MM.1S (cell line): ENCODE data around the gene CCDC154.

ENCODE experiments used
- DNase-seq: peaks from one replicate; pipeline ENCODE4 v3.0.0-alpha.2; 2015
- H2AFZ ChIP-seq: fragments of 300-600 bp; sonication (generic); 2 replicates; pipeline ENCODE4 v1.6.0; 2016; ENCODE audit warnings: antibody characterized with exemption, low read length
- H3F3A ChIP-seq: fragments of 300-600 bp; sonication (generic); 2 replicates; pipeline ENCODE4 v1.6.1; 2016; ENCODE audit warnings: mild to moderate bottlenecking, antibody characterized with exemption, low read length, moderate library complexity, mixed read lengths; ENCODE audit not compliant: insufficient read depth
- H3K27ac ChIP-seq: fragments of 300-600 bp; sonication (generic); 2 replicates; pipeline ENCODE4 v1.5.1; 2016; ENCODE audit warnings: mild to moderate bottlenecking, low read length
- H3K27me3 ChIP-seq: fragments of 300-600 bp; sonication (generic); replicated peaks from 2 replicates; pipeline ENCODE4 v1.6.0; 2016; ENCODE audit warnings: low read length; ENCODE audit not compliant: insufficient read depth
- H3K36me3 ChIP-seq: fragments of 300-600 bp; sonication (generic); replicated peaks from 2 replicates; pipeline ENCODE4 v1.6.1; 2016; ENCODE audit warnings: mild to moderate bottlenecking, low read length, mixed read lengths; ENCODE audit not compliant: insufficient read depth
- H3K4me1 ChIP-seq: fragments of 300-600 bp; sonication (generic); 2 replicates; pipeline ENCODE4 v1.6.1; 2016; ENCODE audit warnings: low read length, mixed read lengths
- H3K4me2 ChIP-seq: fragments of 300-600 bp; sonication (generic); 2 replicates; pipeline ENCODE4 v1.6.0; 2016; ENCODE audit warnings: low read depth, low read length
- H3K4me3 ChIP-seq: fragments of 300-600 bp; sonication (generic); 2 replicates; pipeline ENCODE4 v1.5.1; 2016; ENCODE audit warnings: low read length, mixed read lengths
- H3K79me2 ChIP-seq: fragments of 300-600 bp; sonication (generic); 2 replicates; pipeline ENCODE4 v1.6.1; 2016; ENCODE audit warnings: mixed run types, low read length, mixed read lengths
- H3K9ac ChIP-seq: fragments of 300-600 bp; sonication (generic); 2 replicates; pipeline ENCODE4 v1.6.1; 2016; ENCODE audit warnings: low read length, mixed read lengths
- H3K9me2 ChIP-seq: fragments of 300-600 bp; sonication (generic); replicated peaks from 2 replicates; pipeline ENCODE4 v1.6.1; 2016; ENCODE audit warnings: mild to moderate bottlenecking, low read length, mixed read lengths; ENCODE audit not compliant: insufficient read depth
- H3K9me3 ChIP-seq: fragments of 300-600 bp; sonication (generic); replicated peaks from 2 replicates; pipeline ENCODE4 v1.6.1; 2016; ENCODE audit warnings: mild to moderate bottlenecking, low read length, mixed read lengths; ENCODE audit not compliant: insufficient read depth
- H4K20me1 ChIP-seq: fragments of 300-600 bp; sonication (generic); 2 replicates; pipeline ENCODE4 v1.6.1; 2016; ENCODE audit warnings: mild to moderate bottlenecking, low read length, moderate library complexity, mixed read lengths; ENCODE audit not compliant: insufficient read depth
- EZH2 ChIP-seq: fragments of 300-600 bp; sonication (generic); optimal IDR thresholded peaks from 2 replicates; pipeline ENCODE3; 2017; ENCODE audit warnings: low read depth, mild to moderate bottlenecking, antibody characterized with exemption, low read length, mixed read lengths
- EZH2phosphoT487 ChIP-seq: fragments of 300-600 bp; sonication (generic); IDR thresholded peaks from 2 replicates; pipeline ENCODE4 v1.6.1; 2018; ENCODE audit warnings: antibody characterized with exemption, low read length
- TF ChIP-seq, protein P1 (sequence below): fragments of 300-600 bp; sonication (generic); IDR thresholded peaks from 2 replicates; pipeline ENCODE4 v1.5.1; 2016; ENCODE audit warnings: antibody characterized with exemption, low read length, mixed read lengths

Gene CCDC154

DNA sequence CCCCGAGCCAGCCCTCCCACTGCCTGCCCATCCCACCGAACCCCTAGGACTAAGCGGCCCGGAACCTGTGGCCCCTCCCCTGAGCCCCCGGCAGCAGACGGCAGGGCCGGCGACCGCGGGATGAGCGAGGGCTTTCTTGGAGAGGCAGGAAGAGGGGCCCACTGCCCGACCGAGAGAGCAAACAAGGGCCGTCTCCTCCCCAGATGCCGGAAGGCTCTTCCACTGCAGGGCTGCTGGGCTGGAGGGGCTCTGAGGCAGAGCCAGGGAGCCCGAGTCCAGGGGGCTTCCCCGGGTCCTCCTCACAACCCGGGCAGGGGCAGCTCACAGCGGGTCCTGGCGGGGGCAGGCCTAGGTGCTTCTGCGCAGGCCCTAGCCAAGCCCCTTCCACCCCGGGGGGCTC lies 10.6 kb downstream of the CCDC154 start:
- H3K4me1 ChIP-seq: no peaks in the 10 kb centered on the region
- TF ChIP-seq, protein P1, sequence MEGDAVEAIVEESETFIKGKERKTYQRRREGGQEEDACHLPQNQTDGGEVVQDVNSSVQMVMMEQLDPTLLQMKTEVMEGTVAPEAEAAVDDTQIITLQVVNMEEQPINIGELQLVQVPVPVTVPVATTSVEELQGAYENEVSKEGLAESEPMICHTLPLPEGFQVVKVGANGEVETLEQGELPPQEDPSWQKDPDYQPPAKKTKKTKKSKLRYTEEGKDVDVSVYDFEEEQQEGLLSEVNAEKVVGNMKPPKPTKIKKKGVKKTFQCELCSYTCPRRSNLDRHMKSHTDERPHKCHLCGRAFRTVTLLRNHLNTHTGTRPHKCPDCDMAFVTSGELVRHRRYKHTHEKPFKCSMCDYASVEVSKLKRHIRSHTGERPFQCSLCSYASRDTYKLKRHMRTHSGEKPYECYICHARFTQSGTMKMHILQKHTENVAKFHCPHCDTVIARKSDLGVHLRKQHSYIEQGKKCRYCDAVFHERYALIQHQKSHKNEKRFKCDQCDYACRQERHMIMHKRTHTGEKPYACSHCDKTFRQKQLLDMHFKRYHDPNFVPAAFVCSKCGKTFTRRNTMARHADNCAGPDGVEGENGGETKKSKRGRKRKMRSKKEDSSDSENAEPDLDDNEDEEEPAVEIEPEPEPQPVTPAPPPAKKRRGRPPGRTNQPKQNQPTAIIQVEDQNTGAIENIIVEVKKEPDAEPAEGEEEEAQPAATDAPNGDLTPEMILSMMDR: no peak
- TF ChIP-seq EZH2phosphoT487: no peak
- H3F3A ChIP-seq: no peaks in the 10 kb centered on the region
- H4K20me1 ChIP-seq: no peaks in the 10 kb centered on the region
- no peak overlapping the region for H3K4me2 ChIP-seq
- H3K9me2 ChIP-seq: no peaks in the 10 kb centered on the region
- H3K9ac ChIP-seq: no peak overlapping the region
- H3K27me3 ChIP-seq: peaks cover 93% of the 10 kb centered on the region
- H3K4me3 ChIP-seq: no peak overlapping the region
- H3K36me3 ChIP-seq: no peaks in the 10 kb centered on the region
- H3K79me2 ChIP-seq: no peaks in the 10 kb centered on the region
- no peaks in the 10 kb centered on the region for H3K9me3 ChIP-seq
- H3K27ac ChIP-seq: no peak overlapping the region
- DNase-seq: no peak
- no peak overlapping the region for H2AFZ ChIP-seq

DNA sequence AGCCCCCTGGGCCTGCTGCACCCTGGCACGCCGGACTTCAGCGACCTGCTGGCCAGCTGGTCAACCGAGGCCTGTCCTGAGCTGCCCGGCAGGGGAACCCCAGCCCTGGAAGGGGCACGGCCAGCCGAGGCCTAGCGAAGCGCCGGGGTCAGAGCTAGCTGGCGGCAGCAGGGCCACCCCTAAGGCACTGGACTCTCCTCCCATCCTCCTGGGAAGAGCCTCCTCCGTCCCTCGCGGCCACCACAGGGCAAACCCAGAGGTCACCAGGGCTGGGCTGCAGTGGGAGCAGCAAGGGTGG lies 11.1 kb downstream of the CCDC154 start:
- H3K9me3 ChIP-seq: no peaks in the 10 kb centered on the region
- no peaks in the 10 kb centered on the region for H3K79me2 ChIP-seq
- no peak overlapping the region for H3K4me2 ChIP-seq
- H3K9me2 ChIP-seq: no peaks in the 10 kb centered on the region
- H3F3A ChIP-seq: no peaks in the 10 kb centered on the region
- no peak overlapping the region for H3K27ac ChIP-seq
- H3K36me3 ChIP-seq: no peaks in the 10 kb centered on the region
- H2AFZ ChIP-seq: no peak overlapping the region
- H3K9ac ChIP-seq: no peak overlapping the region
- H3K4me3 ChIP-seq: no peak overlapping the region
- no peak for TF ChIP-seq EZH2
- TF ChIP-seq EZH2phosphoT487: no peak
- TF ChIP-seq, protein P1: no peak
- peaks cover 95% of the 10 kb centered on the region for H3K27me3 ChIP-seq
- no peak for DNase-seq
- H4K20me1 ChIP-seq: no peaks in the 10 kb centered on the region
- no peaks in the 10 kb centered on the region for H3K4me1 ChIP-seq

DNA sequence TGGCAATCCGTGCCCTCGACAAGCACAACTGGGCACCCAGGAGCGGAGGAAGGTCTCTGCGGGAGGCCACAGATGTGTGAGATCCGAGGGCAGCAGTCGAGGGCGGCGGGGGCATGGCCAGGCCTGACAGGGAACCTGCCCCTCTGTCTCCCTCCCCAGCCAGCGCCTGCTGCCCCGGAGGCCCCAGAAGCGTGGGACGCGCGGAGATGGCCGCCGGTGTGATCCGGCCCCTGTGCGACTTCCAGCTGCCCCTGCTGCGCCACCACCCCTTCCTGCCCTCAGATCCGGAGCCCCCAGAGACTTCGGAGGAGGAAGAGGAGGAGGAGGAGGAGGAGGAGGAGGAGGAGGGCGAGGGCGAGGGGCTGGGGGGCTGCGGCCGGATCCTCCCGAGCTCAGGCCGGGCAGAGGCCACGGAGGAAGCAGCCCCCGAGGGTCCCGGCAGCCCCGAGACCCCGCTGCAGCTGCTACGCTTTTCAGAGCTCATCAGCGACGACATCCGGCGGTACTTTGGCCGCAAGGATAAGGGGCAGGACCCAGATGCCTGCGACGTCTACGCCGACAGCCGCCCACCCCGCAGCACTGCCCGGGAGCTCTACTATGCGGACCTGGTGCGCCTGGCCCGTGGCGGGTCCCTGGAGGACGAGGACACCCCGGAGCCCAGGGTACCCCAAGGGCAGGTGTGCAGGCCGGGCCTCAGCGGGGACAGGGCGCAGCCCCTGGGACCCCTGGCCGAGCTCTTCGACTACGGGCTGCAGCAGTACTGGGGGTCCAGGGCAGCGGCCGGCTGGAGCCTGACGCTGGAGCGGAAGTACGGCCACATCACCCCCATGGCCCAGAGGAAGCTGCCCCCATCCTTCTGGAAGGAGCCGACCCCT lies 11.7 kb downstream of the CCDC154 start:
- Histone ChIP-seq H3F3A (no peaks in the 10 kb centered on the region), H3K36me3 (no peaks in the 10 kb centered on the region), H3K4me3 (no peak overlapping the region), H3K4me1 (no peaks in the 10 kb centered on the region), H3K9ac (no peak overlapping the region), H3K27me3 (peaks cover 95% of the 10 kb centered on the region), H3K4me2 (no peak overlapping the region), H3K9me2 (no peaks in the 10 kb centered on the region), H3K27ac (no peak overlapping the region), H4K20me1 (no peaks in the 10 kb centered on the region), H3K79me2 (no peaks in the 10 kb centered on the region), H3K9me3 (no peaks in the 10 kb centered on the region), H2AFZ (no peak overlapping the region)
- no peak for TF ChIP-seq EZH2
- TF ChIP-seq EZH2phosphoT487: no peak
- TF ChIP-seq, protein P1: no peak
- DNase-seq: no peak
